ENCODE measurements around the gene ARHGEF40.

The ARHGEF40 gene

DNA sequence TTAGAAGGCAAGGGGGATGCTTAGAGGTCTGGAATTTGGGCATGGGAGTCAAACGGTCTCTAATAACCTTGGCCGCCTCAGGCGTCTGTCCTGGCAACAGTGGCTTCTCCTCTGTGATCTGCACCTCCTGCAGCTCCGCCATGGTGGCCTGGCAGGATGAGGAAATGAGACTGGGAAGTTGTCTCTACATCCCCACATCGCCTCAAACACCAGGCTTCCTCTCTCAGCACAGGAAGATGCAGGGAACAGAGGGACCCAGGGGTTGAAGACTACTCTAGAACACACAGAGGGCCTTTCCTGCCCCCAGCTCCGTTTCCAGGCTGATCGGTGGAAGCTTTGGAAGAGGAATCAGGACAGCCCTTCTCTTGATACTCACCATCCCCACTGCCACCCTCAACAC, 46.9 kb upstream of the ARHGEF40 start:
- no peak overlapping the region for H2AFZ ChIP-seq (ENCODE audit: low read depth, low read length)
- H3K4me3 ChIP-seq (ENCODE audit: low read depth in 1 of 2, low read length in 2 of 2), result no peak overlapping the region
- no peaks in the 10 kb centered on the region for H4K20me1 ChIP-seq (ENCODE audit: insufficient read depth, low read length)
- no peaks in the 10 kb centered on the region for H3K79me2 ChIP-seq (ENCODE audit: insufficient read depth, low read length)
- H3K27me3 ChIP-seq (ENCODE audit: insufficient read depth, low read length, poor library complexity), result no peaks in the 10 kb centered on the region
- H3K27ac ChIP-seq (ENCODE audit: low read length), result no peak overlapping the region
- H3K36me3 ChIP-seq (ENCODE audit: insufficient read depth, low read length), result no peaks in the 10 kb centered on the region
- H3K9me3 ChIP-seq (ENCODE audit: insufficient read depth, low read length, severe bottlenecking), result no peaks in the 10 kb centered on the region
- H3K9ac ChIP-seq (ENCODE audit: low read depth, low read length), result no peak overlapping the region
- ATAC-seq (ENCODE audit: insufficient read depth, low read depth), result no peak
- no peak for TF ChIP-seq EZH2 (IDR thresholded peaks at IDR 0.05; ENCODE audit: borderline replicate concordance, low read depth, low read length, severe bottlenecking)
- TF ChIP-seq, protein P1, sequence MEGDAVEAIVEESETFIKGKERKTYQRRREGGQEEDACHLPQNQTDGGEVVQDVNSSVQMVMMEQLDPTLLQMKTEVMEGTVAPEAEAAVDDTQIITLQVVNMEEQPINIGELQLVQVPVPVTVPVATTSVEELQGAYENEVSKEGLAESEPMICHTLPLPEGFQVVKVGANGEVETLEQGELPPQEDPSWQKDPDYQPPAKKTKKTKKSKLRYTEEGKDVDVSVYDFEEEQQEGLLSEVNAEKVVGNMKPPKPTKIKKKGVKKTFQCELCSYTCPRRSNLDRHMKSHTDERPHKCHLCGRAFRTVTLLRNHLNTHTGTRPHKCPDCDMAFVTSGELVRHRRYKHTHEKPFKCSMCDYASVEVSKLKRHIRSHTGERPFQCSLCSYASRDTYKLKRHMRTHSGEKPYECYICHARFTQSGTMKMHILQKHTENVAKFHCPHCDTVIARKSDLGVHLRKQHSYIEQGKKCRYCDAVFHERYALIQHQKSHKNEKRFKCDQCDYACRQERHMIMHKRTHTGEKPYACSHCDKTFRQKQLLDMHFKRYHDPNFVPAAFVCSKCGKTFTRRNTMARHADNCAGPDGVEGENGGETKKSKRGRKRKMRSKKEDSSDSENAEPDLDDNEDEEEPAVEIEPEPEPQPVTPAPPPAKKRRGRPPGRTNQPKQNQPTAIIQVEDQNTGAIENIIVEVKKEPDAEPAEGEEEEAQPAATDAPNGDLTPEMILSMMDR (IDR thresholded peaks at IDR 0.05; ENCODE audit: borderline replicate concordance, extremely low read depth, low read length, poor library complexity, severe bottlenecking), result no peak
- H3K4me1 ChIP-seq (ENCODE audit: insufficient read depth, low read length), result peaks cover 17% of the 10 kb centered on the region
- no peak overlapping the region for H3K4me2 ChIP-seq (ENCODE audit: insufficient read depth, low read length)
- no peak for DNase-seq

- Histone ChIP-seq H3K79me2 (ENCODE audit: insufficient read depth, low read length) (no peaks in the 10 kb centered on the region), H2AFZ (ENCODE audit: low read depth, low read length) (peak overlapping the region; percentile 77), H3K9me3 (ENCODE audit: insufficient read depth, low read length, severe bottlenecking) (no peaks in the 10 kb centered on the region), H3K4me1 (ENCODE audit: insufficient read depth, low read length) (peaks cover 17% of the 10 kb centered on the region), H3K27ac (ENCODE audit: low read length) (no peak overlapping the region), H3K4me3 (ENCODE audit: low read depth in 1 of 2, low read length in 2 of 2) (peak overlapping the region; percentile 9 to 66; a peak in 2 of 4 replicates), H3K4me2 (ENCODE audit: insufficient read depth, low read length) (peak overlapping the region; percentile 98), H3K9ac (ENCODE audit: low read depth, low read length) (peak overlapping the region; percentile 61), H3K36me3 (ENCODE audit: insufficient read depth, low read length) (no peaks in the 10 kb centered on the region), H4K20me1 (ENCODE audit: insufficient read depth, low read length) (no peaks in the 10 kb centered on the region), H3K27me3 (ENCODE audit: insufficient read depth, low read length, poor library complexity) (no peaks in the 10 kb centered on the region)
- DNase-seq, result no peak
- TF ChIP-seq, protein P1 (IDR thresholded peaks at IDR 0.05; ENCODE audit: borderline replicate concordance, extremely low read depth, low read length, poor library complexity, severe bottlenecking), result no peak
- no peak for TF ChIP-seq EZH2 (IDR thresholded peaks at IDR 0.05; ENCODE audit: borderline replicate concordance, low read depth, low read length, severe bottlenecking)
- ATAC-seq (ENCODE audit: insufficient read depth, low read depth), result no peak
Measured at GRCh38 chr14:21023817-21024584, 46.1 kb upstream of the ARHGEF40 start.

- no peaks in the 10 kb centered on the region for H3K9me3 ChIP-seq (ENCODE audit: insufficient read depth, low read length, severe bottlenecking)
- no peaks in the 10 kb centered on the region for H3K36me3 ChIP-seq (ENCODE audit: insufficient read depth, low read length)
- DNase-seq, result peak; percentile 82
- TF ChIP-seq, protein P1 (IDR thresholded peaks at IDR 0.05; ENCODE audit: borderline replicate concordance, extremely low read depth, low read length, poor library complexity, severe bottlenecking), result no peak
- TF ChIP-seq EZH2 (IDR thresholded peaks at IDR 0.05; ENCODE audit: borderline replicate concordance, low read depth, low read length, severe bottlenecking), result no peak
- peak within 1 kb of the TSS; percentile 91 for H2AFZ ChIP-seq (ENCODE audit: low read depth, low read length)
- H3K27ac ChIP-seq (ENCODE audit: low read length), result peak within 1 kb of the TSS; percentile 50
- peak within 1 kb of the TSS; percentile 9 to 69; a peak in 3 of 4 replicates for H3K4me3 ChIP-seq (ENCODE audit: low read depth in 1 of 2, low read length in 2 of 2)
- ATAC-seq (ENCODE audit: insufficient read depth, low read depth), result peak; percentile 95
- no peaks in the 10 kb centered on the region for H4K20me1 ChIP-seq (ENCODE audit: insufficient read depth, low read length)
- H3K9ac ChIP-seq (ENCODE audit: low read depth, low read length), result peak within 1 kb of the TSS; percentile 61
- peak within 1 kb of the TSS; percentile 98 for H3K4me2 ChIP-seq (ENCODE audit: insufficient read depth, low read length)
- no peaks in the 10 kb centered on the region for H3K27me3 ChIP-seq (ENCODE audit: insufficient read depth, low read length, poor library complexity)
- no peaks in the 10 kb centered on the region for H3K79me2 ChIP-seq (ENCODE audit: insufficient read depth, low read length)
- H3K4me1 ChIP-seq (ENCODE audit: insufficient read depth, low read length), result peaks cover 17% of the 10 kb centered on the region
Measured at GRCh38 chr14:21024585-21025370, 45.3 kb upstream of the ARHGEF40 start, which contains the start of gene NDRG2. TSS of gene NDRG2 (minus strand) at chr14:21025061. CDS start at chr14:21023315, 1,746 bp downstream.
